Stimulated activated CD8-positive, alpha-beta memory T cell treated with anti-CD3 and anti-CD28 coated beads, Interleukin-12 subunit alpha, Interleukin-12 subunit beta, amount 100 ng/mL, for 24 hours (primary cell): Measurements from ENCODE around the gene EGFL7.
A peak's percentile ranks its signal among the peaks of the same experiment; 100 is the strongest.
"Not testable (repeated sequence)": the region's sequence is repeated elsewhere in the genome, so short reads cannot be mapped to it uniquely, and the experiment has no call there.

Experiments used
- DNase-seq: peaks from one replicate; pipeline ENCODE4 v3.0.0-alpha.2; 2020; ENCODE audit errors: extremely low read depth

Gene EGFL7

GRCh38 chr9:136624184-136624951 lies 38.3 kb upstream of the EGFL7 start:
- DNase-seq = no peak

- DNase-seq = no peak
Measured at GRCh38 chr9:136625101-136626065, 37.3 kb upstream of the EGFL7 start.

GRCh38 chr9:136626066-136626725 lies 36.5 kb upstream of the EGFL7 start:
- DNase-seq = no peak

- DNase-seq = no peak
Measured at GRCh38 chr9:136626740-136627642, 35.7 kb upstream of the EGFL7 start.

GRCh38 chr9:136627703-136628102 lies 35.0 kb upstream of the EGFL7 start:
- no peak for DNase-seq

- DNase-seq = no peak
Measured at GRCh38 chr9:136628268-136628667, 34.4 kb upstream of the EGFL7 start.

GRCh38 chr9:136629001-136629878 lies 33.5 kb upstream of the EGFL7 start:
- no peak for DNase-seq

GRCh38 chr9:136629879-136630661 lies 32.6 kb upstream of the EGFL7 start:
- no peak for DNase-seq

GRCh38 chr9:136630662-136630992 lies 32.1 kb upstream of the EGFL7 start:
- no peak for DNase-seq

- DNase-seq = peak; percentile 33
Measured at GRCh38 chr9:136631038-136632000, 31.4 kb upstream of the EGFL7 start.

- DNase-seq = not testable (repeated sequence)
Measured at GRCh38 chr9:136632072-136632471, 30.6 kb upstream of the EGFL7 start.

- DNase-seq = not testable (repeated sequence)
Measured at GRCh38 chr9:136632491-136633106, 30.1 kb upstream of the EGFL7 start.

GRCh38 chr9:136634904-136635303 lies 27.8 kb upstream of the EGFL7 start:
- no peak for DNase-seq

GRCh38 chr9:136640171-136641111 lies 22.3 kb upstream of the EGFL7 start:
- no peak for DNase-seq

- no peak for DNase-seq
Measured at GRCh38 chr9:136642439-136642921, 20.2 kb upstream of the EGFL7 start.

- DNase-seq = no peak
Measured at GRCh38 chr9:136643596-136644342, 18.9 kb upstream of the EGFL7 start.
